ENCODE results near the gene MIOX. TPM values are rescaled to one million over a fixed set of nuclear protein-coding genes. Genes with fewer than 3 reads are reported as not detected.

MIOX gene
- total and polyA plus RNA-seq, 9 of the 15 experiments (the other 6 are each of a cell fraction or from before 2014, with no cell fraction given) = 0.08 TPM; not detected in 8

DNA sequence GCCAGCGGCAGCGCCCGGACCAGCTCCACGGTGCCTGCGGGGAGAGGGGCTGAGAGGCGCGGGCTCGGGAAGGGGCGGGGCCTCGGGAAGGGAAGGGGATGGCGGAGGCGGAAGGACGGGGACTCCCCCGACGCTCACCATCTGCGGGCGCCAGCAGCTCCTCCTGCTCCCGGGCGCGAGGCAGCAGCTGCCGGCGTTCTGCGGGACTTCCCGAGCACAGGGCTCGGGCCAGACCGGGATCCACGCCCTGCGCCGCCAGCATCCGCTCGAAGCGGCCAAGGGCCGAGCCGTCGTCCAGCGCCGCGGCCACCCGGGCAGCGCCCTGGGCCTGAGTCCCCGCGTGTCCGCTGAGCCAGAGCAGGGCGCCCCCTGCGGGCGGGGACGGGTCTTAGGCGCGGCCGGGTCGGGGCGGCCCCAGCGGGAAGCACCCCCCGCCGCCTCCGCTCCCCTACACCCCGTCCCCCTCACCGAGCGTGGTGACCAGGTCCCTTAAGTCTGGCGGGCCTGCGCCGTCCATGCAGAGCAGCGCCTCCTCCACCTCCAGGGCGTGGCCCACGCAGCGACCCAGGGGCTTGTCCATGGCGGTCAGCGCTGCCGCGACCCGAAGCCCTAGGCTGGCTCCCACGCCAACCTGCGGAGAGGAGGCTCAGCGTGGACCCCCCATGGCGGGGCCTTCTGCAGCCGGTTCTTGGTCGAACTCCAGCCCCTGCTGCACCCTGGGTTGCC lies 39.6 kb downstream of the MIOX start (continued):
- TF ChIP-seq, protein P1, sequence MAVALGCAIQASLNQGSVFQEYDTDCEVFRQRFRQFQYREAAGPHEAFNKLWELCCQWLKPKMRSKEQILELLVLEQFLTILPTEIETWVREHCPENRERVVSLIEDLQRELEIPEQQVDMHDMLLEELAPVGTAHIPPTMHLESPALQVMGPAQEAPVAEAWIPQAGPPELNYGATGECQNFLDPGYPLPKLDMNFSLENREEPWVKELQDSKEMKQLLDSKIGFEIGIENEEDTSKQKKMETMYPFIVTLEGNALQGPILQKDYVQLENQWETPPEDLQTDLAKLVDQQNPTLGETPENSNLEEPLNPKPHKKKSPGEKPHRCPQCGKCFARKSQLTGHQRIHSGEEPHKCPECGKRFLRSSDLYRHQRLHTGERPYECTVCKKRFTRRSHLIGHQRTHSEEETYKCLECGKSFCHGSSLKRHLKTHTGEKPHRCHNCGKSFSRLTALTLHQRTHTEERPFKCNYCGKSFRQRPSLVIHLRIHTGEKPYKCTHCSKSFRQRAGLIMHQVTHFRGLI (CRISPR knock-in tag; IDR thresholded peaks at IDR 0.05) = no peak
- no peak for TF ChIP-seq RHOXF2B (CRISPR knock-in tag; conservative IDR thresholded peaks at IDR 0.05)
- TF ChIP-seq NCOA4 (IDR thresholded peaks at IDR 0.05; ENCODE audit: partially characterized antibody) = no peak
- peak; percentile 9 for TF ChIP-seq RBM25 (IDR thresholded peaks at IDR 0.05; ENCODE audit: low read depth, low read length, severe bottlenecking)
- TF ChIP-seq EWSR1 (IDR thresholded peaks at IDR 0.05; ENCODE audit: borderline replicate concordance, low read depth, partially characterized antibody) = no peak
- peak; percentile 43 for TF ChIP-seq CXXC5 (CRISPR knock-in tag; IDR thresholded peaks at IDR 0.05)
- TF ChIP-seq GABPA (tag; conservative IDR thresholded peaks at IDR 0.05; ENCODE audit: low read depth) = peak; percentile 52; the same call in 1 of the 2 replicates
- peak; percentile 39 for TF ChIP-seq RBBP5 (IDR thresholded peaks at IDR 0.05; ENCODE audit: borderline replicate concordance, insufficient read depth, low read length, poor library complexity, severe bottlenecking)
- TF ChIP-seq MYC (IDR thresholded peaks at IDR 0.05; ENCODE audit: low read depth, low read length) = peak; percentile 83
- no peak; the same call in 1 of the 2 replicates for TF ChIP-seq MYC (CRISPR knock-in tag; IDR thresholded peaks at IDR 0.05; ENCODE audit: borderline replicate concordance, low read depth)
- TF ChIP-seq, protein P2, sequence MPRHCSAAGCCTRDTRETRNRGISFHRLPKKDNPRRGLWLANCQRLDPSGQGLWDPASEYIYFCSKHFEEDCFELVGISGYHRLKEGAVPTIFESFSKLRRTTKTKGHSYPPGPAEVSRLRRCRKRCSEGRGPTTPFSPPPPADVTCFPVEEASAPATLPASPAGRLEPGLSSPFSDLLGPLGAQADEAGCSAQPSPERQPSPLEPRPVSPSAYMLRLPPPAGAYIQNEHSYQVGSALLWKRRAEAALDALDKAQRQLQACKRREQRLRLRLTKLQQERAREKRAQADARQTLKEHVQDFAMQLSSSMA (CRISPR knock-in tag; IDR thresholded peaks at IDR 0.05) = 0 out of 2 replicates have a peak, but pooled peaks have one; percentile 43
- peak; percentile 52; the same call in 1 of the 2 replicates for TF ChIP-seq NFRKB (IDR thresholded peaks at IDR 0.05; ENCODE audit: low read depth)
- no peak; the same call in 1 of the 2 replicates for TF ChIP-seq HDGF (IDR thresholded peaks at IDR 0.05)
- TF ChIP-seq CTBP1 (IDR thresholded peaks at IDR 0.05; ENCODE audit: borderline replicate concordance) = peak; percentile 42
- TF ChIP-seq ZNF324 (CRISPR knock-in tag; IDR thresholded peaks at IDR 0.05) = no peak
- peak; percentile 77 for TF ChIP-seq ZFX (CRISPR knock-in tag; IDR thresholded peaks at IDR 0.05)
- TF ChIP-seq KAT7 (CRISPR knock-in tag; IDR thresholded peaks at IDR 0.05; ENCODE audit: borderline replicate concordance) = 0 out of 2 replicates have a peak, but pooled peaks have one; percentile 63
